ENCODE results near the gene SF3B3.
"Not testable (repeated sequence)": the region's sequence is repeated elsewhere in the genome, so short reads cannot be mapped to it uniquely, and the experiment has no call there.

Gene SF3B3

GRCh38 chr16:70615945-70616344, 92.3 kb downstream of the SF3B3 start:
- CTCF ChIA-PET = interaction anchor here (0.7 to 1.7 kb wide), 3 partner anchors 11 to 22 kb away, joined by 3 to 4 read pairs (median 3); no protein-coding TSS in a partner anchor
- TF ChIP-seq, protein P1, sequence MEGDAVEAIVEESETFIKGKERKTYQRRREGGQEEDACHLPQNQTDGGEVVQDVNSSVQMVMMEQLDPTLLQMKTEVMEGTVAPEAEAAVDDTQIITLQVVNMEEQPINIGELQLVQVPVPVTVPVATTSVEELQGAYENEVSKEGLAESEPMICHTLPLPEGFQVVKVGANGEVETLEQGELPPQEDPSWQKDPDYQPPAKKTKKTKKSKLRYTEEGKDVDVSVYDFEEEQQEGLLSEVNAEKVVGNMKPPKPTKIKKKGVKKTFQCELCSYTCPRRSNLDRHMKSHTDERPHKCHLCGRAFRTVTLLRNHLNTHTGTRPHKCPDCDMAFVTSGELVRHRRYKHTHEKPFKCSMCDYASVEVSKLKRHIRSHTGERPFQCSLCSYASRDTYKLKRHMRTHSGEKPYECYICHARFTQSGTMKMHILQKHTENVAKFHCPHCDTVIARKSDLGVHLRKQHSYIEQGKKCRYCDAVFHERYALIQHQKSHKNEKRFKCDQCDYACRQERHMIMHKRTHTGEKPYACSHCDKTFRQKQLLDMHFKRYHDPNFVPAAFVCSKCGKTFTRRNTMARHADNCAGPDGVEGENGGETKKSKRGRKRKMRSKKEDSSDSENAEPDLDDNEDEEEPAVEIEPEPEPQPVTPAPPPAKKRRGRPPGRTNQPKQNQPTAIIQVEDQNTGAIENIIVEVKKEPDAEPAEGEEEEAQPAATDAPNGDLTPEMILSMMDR (IDR thresholded peaks at IDR 0.05; ENCODE audit: control extremely low read depth, extremely low read depth, low read depth, missing control alignments) = no peak
- DNase-seq (ENCODE audit: extremely low spot score) = no peak
- POLR2A ChIA-PET = no interaction called here

- POLR2A ChIA-PET; CTCF ChIA-PET; DNase-seq (ENCODE audit: extremely low spot score): not testable (repeated sequence)
These were observed 98.2 kb downstream of the SF3B3 start for GRCh38 chr16:70621864-70622263.
